Naive thymus-derived CD4-positive, alpha-beta T cell (primary cell): ENCODE results near the gene CHIC2. TPM values are rescaled to one million over a fixed set of nuclear protein-coding genes. Genes with fewer than 3 reads are reported as not detected.
"Not testable (repeated sequence)": the region's sequence is repeated elsewhere in the genome, so short reads cannot be mapped to it uniquely, and the experiment has no call there.

ENCODE experiments used
- ATAC-seq: fragments of 150-1000 bp; cut with Tn5 transposase; 2 replicates; pipeline ENCODE4 v1.10.0; 2021; ENCODE audit warnings: mild to moderate bottlenecking, moderate library complexity
- CTCF ChIA-PET: fragments of 350-600 bp; sonication (Branson Sonifier 250); formaldehyde crosslinking; loops from one replicate; lab custom pipeline; 2021; ENCODE audit warnings: antibody characterized with exemption; lab: Charles Lee
- POLR2A ChIA-PET: fragments of 350-600 bp; sonication (Branson Sonifier 250); formaldehyde crosslinking; loops from one replicate; lab custom pipeline; 2021; ENCODE audit warnings: antibody characterized with exemption, inconsistent platforms; lab: Charles Lee
- DNase-seq, 9 donors: peaks; one replicate each; pipeline versions ENCODE4 v3.0.0 to v3.0.0-alpha.2; 2020 to 2022; ENCODE audit warnings: mixed read lengths in 1 of 9
- H3K27ac ChIP-seq: one replicate; pipeline ENCODE4 v1.7.0; 2013; ENCODE audit warnings: mild to moderate bottlenecking, low read depth, low read length, moderate library complexity
- H3K27me3 ChIP-seq, 2 donors: one replicate each; pipeline ENCODE4 v1.7.0; 2013; ENCODE audit warnings: low read length in 2 of 2, mild to moderate bottlenecking in 2 of 2, moderate library complexity in 2 of 2; ENCODE audit not compliant: control insufficient read depth in 2 of 2, insufficient read depth in 2 of 2
- H3K36me3 ChIP-seq, 3 experiments: 1 replicate in 2 of 3; 2 replicates in 1 of 3; pipeline ENCODE4 v1.7.0; 2013; ENCODE audit warnings: low read length in 3 of 3, mild to moderate bottlenecking in 3 of 3, moderate library complexity in 1 of 3; ENCODE audit not compliant: insufficient read depth in 3 of 3, control insufficient read depth in 2 of 3
- H3K4me1 ChIP-seq, 2 donors: one replicate each; pipeline ENCODE4 v1.7.0; 2013; ENCODE audit warnings: low read length in 2 of 2, mild to moderate bottlenecking in 2 of 2, moderate library complexity in 1 of 2; ENCODE audit not compliant: control insufficient read depth in 2 of 2, insufficient read depth in 2 of 2
- H3K4me3 ChIP-seq: 2 replicates; pipeline ENCODE4 v1.7.0; 2013; ENCODE audit warnings: mild to moderate bottlenecking, low read length
- H3K9me3 ChIP-seq, 3 experiments: 1 replicate in 2 of 3; 2 replicates in 1 of 3; pipeline ENCODE4 v1.7.0; 2013; ENCODE audit warnings: low read length in 3 of 3; ENCODE audit not compliant: control insufficient read depth in 2 of 3
- H3K27ac Mint-ChIP-seq, 9 donors: one replicate each; pipeline ENCODE4 v1.8.0; 2020 to 2022; ENCODE audit warnings: mixed read lengths in 9 of 9, mild to moderate bottlenecking in 8 of 9, moderate library complexity in 5 of 9, inconsistent platforms in 2 of 9
- H3K27me3 Mint-ChIP-seq, 5 donors: one replicate each; pipeline ENCODE4 v1.8.0; 2021 to 2022; ENCODE audit warnings: mixed read lengths in 5 of 5, mild to moderate bottlenecking in 1 of 5
- H3K36me3 Mint-ChIP-seq, 5 donors: one replicate each; pipeline ENCODE4 v1.8.0; 2020 to 2022; ENCODE audit warnings: mixed read lengths in 5 of 5, mild to moderate bottlenecking in 3 of 5, inconsistent platforms in 1 of 5
- H3K4me1 Mint-ChIP-seq, 7 donors: one replicate each; pipeline ENCODE4 v1.8.0; 2020 to 2022; ENCODE audit warnings: mixed read lengths in 7 of 7, mild to moderate bottlenecking in 3 of 7, inconsistent platforms in 1 of 7
- H3K4me3 Mint-ChIP-seq, 10 donors: one replicate each; pipeline ENCODE4 v1.8.0; 2020 to 2022; ENCODE audit warnings: mild to moderate bottlenecking in 10 of 10, mixed read lengths in 10 of 10, moderate library complexity in 6 of 10, inconsistent platforms in 2 of 10
- H3K9me3 Mint-ChIP-seq, 11 donors: one replicate each; pipeline ENCODE4 v1.8.0; 2020 to 2022; ENCODE audit warnings: mixed read lengths in 11 of 11, mild to moderate bottlenecking in 4 of 11, inconsistent platforms in 1 of 11, moderate library complexity in 1 of 11
- intact Hi-C, 2 donors: fragments of 100-400 bp; cut with micrococcal nuclease; formaldehyde crosslinking; loops; one replicate each; pipeline ENCODE4 v1.15.1; 2023
- polyA plus RNA-seq, 2 donors: library from polyadenylated mRNA; unstranded; fragments of 300-500 nt; fragmentation: Illumina TruSeq; gene quantifications; one replicate each; pipeline ENCODE4 v1.2.3, GENCODE V29; 2021
- total RNA-seq, 6 experiments: library from RNA in 5 of 6; stranded (reverse) in 5 of 6; gene quantifications; 1 replicate in 5 of 6; 2 replicates in 1 of 6; pipeline ENCODE4 v1.2.3 and lab custom pipeline; 2021 to 2026

Gene CHIC2
- total and polyA plus RNA-seq, 7 experiments from 2014 or later = 22.4 to 64.2 (median 47.2) TPM

DNA sequence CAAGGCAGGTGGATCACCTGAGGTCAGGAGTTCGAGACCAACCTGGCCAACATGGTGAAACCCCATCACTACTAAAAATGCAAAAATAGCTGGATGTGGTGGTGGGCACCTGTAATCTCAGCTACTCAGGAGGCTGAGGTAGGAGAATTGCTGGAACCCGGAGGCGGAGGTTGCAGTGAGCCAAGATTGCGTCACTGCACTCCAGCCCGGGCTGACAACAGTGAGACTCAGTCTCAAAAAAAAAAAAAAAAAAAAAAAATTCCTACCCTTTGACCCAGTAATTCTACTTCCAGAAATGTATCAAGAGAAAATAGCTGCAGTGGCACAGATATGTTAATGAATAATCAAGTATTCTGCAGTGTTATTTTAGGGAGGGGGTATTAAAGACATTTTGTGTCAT lies 11.1 kb downstream of the CHIC2 start:
- H3K4me1 Mint-ChIP-seq = peaks cover 34 to 80% (median 70%) of the 10 kb centered on the region in 7 donors
- POLR2A ChIA-PET = interaction anchor here (0.6 kb wide), 1 partner anchor 26 kb away, joined by 4 read pairs; no protein-coding TSS in a partner anchor
- CTCF ChIA-PET = not testable (repeated sequence)

GRCh38 chr4:54050214-54050904 lies 14.0 kb downstream of the CHIC2 start:
- intact Hi-C loops = no loop called here
- Histone ChIP-seq H3K27ac (no peak overlapping the region), H3K9me3 (no peaks in the 10 kb centered on the region), H3K36me3 (peaks cover 0 to 10% (median 4%) of the 10 kb centered on the region in 3 experiments), H3K4me1 (peaks cover 4 to 21% of the 10 kb centered on the region in 2 donors), H3K4me3 (no peak overlapping the region), H3K27me3 (no peaks in the 10 kb centered on the region)
- peaks cover 0 to 35% (median 24%) of the 10 kb centered on the region in 5 donors for H3K36me3 Mint-ChIP-seq
- ChIA-PET CTCF (no interaction called here), POLR2A (no interaction called here)
- no peak for DNase-seq
- peak; percentile 29 for ATAC-seq
- H3K27me3 Mint-ChIP-seq = no peaks in the 10 kb centered on the region
- H3K4me1 Mint-ChIP-seq = peaks cover 12 to 53% (median 44%) of the 10 kb centered on the region in 7 donors
- H3K4me3 Mint-ChIP-seq = peak overlapping the region in 3 of 10 donors; percentile 11 to 40 (median 17)
- peaks cover 0 to 2% (median 0%) of the 10 kb centered on the region in 11 donors for H3K9me3 Mint-ChIP-seq
- H3K27ac Mint-ChIP-seq = peak overlapping the region in 4 of 9 donors; percentile 2 to 76 (median 55)

More for the DNA sequence above, 11.1 kb downstream of the CHIC2 start:
- DNase-seq, H3K4me3 ChIP-seq, H3K9me3 ChIP-seq, ATAC-seq, H3K27ac Mint-ChIP-seq, intact Hi-C loops, H3K27me3 Mint-ChIP-seq, H3K27me3 ChIP-seq, H3K9me3 Mint-ChIP-seq, H3K36me3 ChIP-seq, H3K27ac ChIP-seq: not testable (repeated sequence)
- H3K4me1 ChIP-seq = peaks cover 30 to 42% of the 10 kb centered on the region in 2 donors
- H3K4me3 Mint-ChIP-seq = peak overlapping the region in 1 of 10 donors; percentile 21
- H3K36me3 Mint-ChIP-seq = peaks cover 0 to 22% (median 17%) of the 10 kb centered on the region in 5 donors

DNA sequence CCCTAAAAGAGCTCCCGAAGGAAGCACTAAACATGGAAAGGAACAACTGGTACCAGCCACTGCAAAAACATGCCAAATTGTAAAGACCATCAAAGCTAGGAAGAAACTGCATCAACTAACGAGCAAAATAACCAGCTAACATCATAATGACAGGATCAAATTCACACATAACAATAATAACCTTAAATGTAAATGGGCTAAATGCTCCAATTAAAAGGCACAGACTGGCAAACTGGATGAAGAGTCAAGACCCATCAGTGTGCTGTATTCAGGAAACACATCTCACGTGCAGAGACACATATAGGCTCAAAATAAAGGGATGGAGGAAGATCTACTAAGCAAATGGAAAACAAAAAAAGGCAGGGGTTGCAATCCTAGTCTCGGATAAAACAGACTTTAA lies 20.8 kb downstream of the CHIC2 start:
- CTCF ChIA-PET, H3K9me3 ChIP-seq, H3K4me1 ChIP-seq, intact Hi-C loops, H3K27me3 Mint-ChIP-seq, DNase-seq, H3K27ac ChIP-seq, POLR2A ChIA-PET, H3K27ac Mint-ChIP-seq, ATAC-seq, H3K27me3 ChIP-seq, H3K4me3 ChIP-seq: not testable (repeated sequence)
- H3K36me3 ChIP-seq = peaks cover 0 to 11% (median 0%) of the 10 kb centered on the region in 3 experiments
- H3K4me1 Mint-ChIP-seq = peaks cover 13 to 48% (median 38%) of the 10 kb centered on the region in 7 donors
- peak overlapping the region in 4 of 10 donors; percentile 1 to 41 (median 26) for H3K4me3 Mint-ChIP-seq
- peaks cover 6 to 50% (median 37%) of the 10 kb centered on the region in 5 donors for H3K36me3 Mint-ChIP-seq
- H3K9me3 Mint-ChIP-seq = peaks cover 0 to 14% (median 9%) of the 10 kb centered on the region in 11 donors

DNA sequence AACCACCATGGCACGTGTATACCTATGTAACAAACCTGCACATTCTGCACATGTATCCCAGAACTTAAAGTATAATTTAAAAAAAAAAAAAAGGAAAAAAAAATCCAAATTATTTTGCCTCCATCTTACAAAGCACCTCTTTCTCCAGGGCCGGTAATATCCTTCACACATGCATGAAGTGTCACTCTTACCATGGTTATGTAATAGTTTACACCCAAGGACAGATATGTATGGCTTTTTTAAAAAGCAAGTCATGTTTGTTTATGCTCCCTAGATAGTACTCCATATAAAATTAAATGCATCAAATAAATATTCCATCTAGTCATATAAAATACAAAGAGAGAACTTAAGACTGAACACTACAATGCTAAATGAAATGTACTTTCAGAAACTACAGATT lies 22.5 kb downstream of the CHIC2 start:
- peak overlapping the region in 5 of 10 donors; percentile 5 to 70 (median 49) for H3K4me3 Mint-ChIP-seq
- peaks cover 13 to 55% (median 45%) of the 10 kb centered on the region in 7 donors for H3K4me1 Mint-ChIP-seq
- ATAC-seq (no peak), DNase-seq (no peak)
- H3K9me3 ChIP-seq = no peaks in the 10 kb centered on the region
- H3K4me1 ChIP-seq = peaks cover 7 to 8% of the 10 kb centered on the region in 2 donors
- peaks cover 6 to 50% (median 38%) of the 10 kb centered on the region in 5 donors for H3K36me3 Mint-ChIP-seq
- intact Hi-C loops = loop anchor here in 1 of 2 donors (1.0 kb wide), 1 partner anchor 19 kb away; no protein-coding TSS in a partner anchor
- no peaks in the 10 kb centered on the region for H3K27me3 Mint-ChIP-seq
- peak overlapping the region in 3 of 9 donors; percentile 31 to 56 (median 44) for H3K27ac Mint-ChIP-seq
- H3K4me3 ChIP-seq = no peak overlapping the region
- H3K36me3 ChIP-seq = peaks cover 0 to 6% (median 0%) of the 10 kb centered on the region in 3 experiments
- ChIA-PET CTCF (no interaction called here), POLR2A (no interaction called here)
- H3K27ac ChIP-seq = no peak overlapping the region
- peaks cover 0 to 14% (median 9%) of the 10 kb centered on the region in 11 donors for H3K9me3 Mint-ChIP-seq
- no peaks in the 10 kb centered on the region for H3K27me3 ChIP-seq

DNA sequence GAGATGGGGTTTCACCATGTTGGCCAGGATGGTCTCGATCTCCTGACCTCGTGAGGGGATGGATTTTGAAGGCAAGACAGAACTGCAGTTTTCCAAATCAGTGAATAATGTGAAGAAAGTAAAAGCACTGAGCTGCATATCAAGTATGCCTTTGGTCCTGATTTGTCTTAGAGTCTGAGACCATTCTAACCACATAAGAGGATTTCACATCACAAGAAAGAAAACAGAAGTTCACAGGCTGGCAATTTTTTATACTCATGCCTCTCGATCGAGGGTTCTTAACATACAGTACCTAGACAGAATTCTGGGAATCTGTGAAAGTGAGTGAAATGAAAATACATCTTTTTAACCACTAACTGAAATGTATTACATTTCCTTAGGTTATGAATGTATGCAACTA lies 23.3 kb downstream of the CHIC2 start:
- peaks cover 0 to 12% (median 9%) of the 10 kb centered on the region in 11 donors for H3K9me3 Mint-ChIP-seq
- H3K4me1 Mint-ChIP-seq = peaks cover 13 to 62% (median 53%) of the 10 kb centered on the region in 7 donors
- ChIA-PET POLR2A (no interaction called here), CTCF (no interaction called here)
- peak overlapping the region in 6 of 10 donors; percentile 19 to 78 (median 45) for H3K4me3 Mint-ChIP-seq
- Histone ChIP-seq H3K27ac (no peak overlapping the region), H3K4me1 (peaks cover 7 to 8% of the 10 kb centered on the region in 2 donors), H3K36me3 (peaks cover 0 to 6% (median 0%) of the 10 kb centered on the region in 3 experiments), H3K9me3 (no peaks in the 10 kb centered on the region), H3K4me3 (no peak overlapping the region), H3K27me3 (no peaks in the 10 kb centered on the region)
- peak overlapping the region in 4 of 9 donors; percentile 6 to 66 (median 31) for H3K27ac Mint-ChIP-seq
- intact Hi-C loops = loop anchor here in 1 of 2 donors (1.0 kb wide), 1 partner anchor 20 kb away; no protein-coding TSS in a partner anchor
- DNase-seq (peak in 4 of 9 donors; percentile 31 to 52 (median 42)), ATAC-seq (peak; percentile 58)
- H3K36me3 Mint-ChIP-seq = peaks cover 11 to 51% (median 43%) of the 10 kb centered on the region in 5 donors
- H3K27me3 Mint-ChIP-seq = no peaks in the 10 kb centered on the region

GRCh38 chr4:54038056-54038455 lies 26.3 kb downstream of the CHIC2 start:
- no peak overlapping the region for H3K4me3 Mint-ChIP-seq
- POLR2A ChIA-PET = interaction anchor here (0.7 kb wide), 1 partner anchor 139 kb away, joined by 3 read pairs; no protein-coding TSS in a partner anchor

More at GRCh38 chr4:54038056-54038455, 26.3 kb downstream of the CHIC2 start:
- intact Hi-C loops = no loop called here
- Mint-ChIP-seq H3K27ac (peak overlapping the region in 1 of 9 donors; percentile 12), H3K27me3 (no peaks in the 10 kb centered on the region), H3K4me1 (peaks cover 11 to 79% (median 65%) of the 10 kb centered on the region in 7 donors), H3K36me3 (peaks cover 6 to 52% (median 34%) of the 10 kb centered on the region in 5 donors), H3K9me3 (peaks cover 0 to 3% (median 0%) of the 10 kb centered on the region in 11 donors)
- ATAC-seq = no peak
- no peak overlapping the region for H3K4me3 ChIP-seq
- no peak for DNase-seq
- H3K9me3 ChIP-seq = no peaks in the 10 kb centered on the region
- no peak overlapping the region for H3K27ac ChIP-seq
- CTCF ChIA-PET = interaction anchor here (1.1 kb wide), 1 partner anchor 21 kb away, joined by 4 read pairs; no protein-coding TSS in a partner anchor
- peaks cover 7 to 8% of the 10 kb centered on the region in 2 donors for H3K4me1 ChIP-seq
- no peaks in the 10 kb centered on the region for H3K27me3 ChIP-seq
- H3K36me3 ChIP-seq = peaks cover 0 to 6% (median 0%) of the 10 kb centered on the region in 3 experiments
